GM18868 (cell line): ENCODE data around the gene PRKN.
A peak's percentile ranks its signal among the peaks of the same experiment; 100 is the strongest.
"Not testable (repeated sequence)": the region's sequence is repeated elsewhere in the genome, so short reads cannot be mapped to it uniquely, and the experiment has no call there.

ENCODE experiments used
- ATAC-seq: cut with Tn5 transposase; IDR thresholded peaks from one replicate; pipeline ENCODE4 v1.9.1; 2021; ENCODE audit warnings: mild to moderate bottlenecking, moderate library complexity; ENCODE audit not compliant: unreplicated experiment

The PRKN gene

DNA sequence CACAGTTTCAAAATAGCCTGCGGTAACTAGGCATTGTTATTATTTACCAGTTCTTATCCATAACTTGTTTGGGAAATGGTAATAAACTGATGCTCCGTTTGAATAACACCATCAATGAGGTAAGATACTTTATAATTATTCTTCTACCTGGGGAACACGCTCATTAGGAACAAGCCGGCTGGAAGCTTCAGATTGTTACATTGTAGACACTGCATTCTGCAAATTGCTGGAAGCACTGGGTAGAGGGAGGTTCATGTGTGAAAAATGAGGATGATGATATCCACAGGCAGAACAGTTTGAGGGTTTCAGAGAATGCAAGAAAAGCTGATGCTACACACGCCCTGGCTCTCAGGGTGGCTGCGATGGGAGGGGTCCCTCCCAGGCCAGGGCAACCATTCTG, 893.1 kb downstream of the PRKN start:
- no peak for ATAC-seq

DNA sequence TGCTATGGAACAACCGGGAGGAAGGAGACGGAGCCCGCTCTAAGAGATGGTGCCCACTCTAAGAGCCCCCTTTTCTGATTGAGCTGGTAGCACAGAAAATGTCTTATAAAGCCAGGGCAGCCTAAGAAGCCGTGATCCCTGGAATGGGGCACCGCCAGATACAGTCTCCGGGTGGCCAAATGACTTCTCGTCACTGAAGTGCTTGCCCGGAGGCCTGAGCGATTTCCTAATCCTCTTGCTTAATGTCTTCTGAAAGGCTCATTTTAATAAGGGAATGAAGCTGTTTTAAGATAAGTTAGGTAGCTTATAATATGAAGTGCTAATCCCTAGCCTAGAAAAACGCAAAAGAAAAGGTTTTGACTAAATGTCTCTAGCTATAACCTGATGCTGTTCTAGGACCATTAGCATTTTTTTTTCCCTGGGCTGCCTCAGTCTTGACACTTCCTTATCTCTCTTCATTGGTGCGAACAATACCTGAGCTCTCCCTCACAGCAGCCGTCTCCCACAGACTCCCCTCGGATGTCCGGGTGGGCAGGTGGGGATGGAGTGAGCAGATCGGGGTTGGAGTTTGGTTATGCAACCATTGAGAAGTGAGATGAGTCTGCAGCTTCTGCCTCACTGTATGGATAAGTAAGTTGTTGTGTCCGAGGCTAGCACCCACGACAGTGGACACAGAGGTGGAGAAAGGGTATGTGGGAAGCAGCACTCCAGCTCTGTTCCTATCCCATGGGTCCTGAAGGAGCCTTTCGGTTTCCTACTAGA, 894.3 kb downstream of the PRKN start:
- no peak for ATAC-seq

DNA sequence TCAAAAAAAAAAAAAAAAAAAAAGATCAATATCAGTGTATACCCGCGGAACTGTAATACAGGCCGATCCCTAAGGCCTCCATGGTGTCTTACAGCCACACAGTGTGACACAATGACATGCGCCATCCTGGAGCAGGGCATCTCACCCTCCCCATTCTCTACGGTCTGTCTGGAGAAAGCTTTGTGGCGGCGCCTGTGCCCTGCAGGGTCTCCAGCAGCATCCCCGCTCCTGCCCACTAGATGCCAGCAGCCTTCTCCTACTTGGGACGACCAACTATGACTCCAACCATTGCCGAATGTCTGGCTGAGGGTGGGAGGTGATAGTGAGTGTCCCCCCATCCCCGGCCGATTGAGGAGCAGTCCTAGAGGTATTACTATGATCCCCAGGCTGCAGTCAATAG, 894.9 kb downstream of the PRKN start:
- no peak for ATAC-seq

DNA sequence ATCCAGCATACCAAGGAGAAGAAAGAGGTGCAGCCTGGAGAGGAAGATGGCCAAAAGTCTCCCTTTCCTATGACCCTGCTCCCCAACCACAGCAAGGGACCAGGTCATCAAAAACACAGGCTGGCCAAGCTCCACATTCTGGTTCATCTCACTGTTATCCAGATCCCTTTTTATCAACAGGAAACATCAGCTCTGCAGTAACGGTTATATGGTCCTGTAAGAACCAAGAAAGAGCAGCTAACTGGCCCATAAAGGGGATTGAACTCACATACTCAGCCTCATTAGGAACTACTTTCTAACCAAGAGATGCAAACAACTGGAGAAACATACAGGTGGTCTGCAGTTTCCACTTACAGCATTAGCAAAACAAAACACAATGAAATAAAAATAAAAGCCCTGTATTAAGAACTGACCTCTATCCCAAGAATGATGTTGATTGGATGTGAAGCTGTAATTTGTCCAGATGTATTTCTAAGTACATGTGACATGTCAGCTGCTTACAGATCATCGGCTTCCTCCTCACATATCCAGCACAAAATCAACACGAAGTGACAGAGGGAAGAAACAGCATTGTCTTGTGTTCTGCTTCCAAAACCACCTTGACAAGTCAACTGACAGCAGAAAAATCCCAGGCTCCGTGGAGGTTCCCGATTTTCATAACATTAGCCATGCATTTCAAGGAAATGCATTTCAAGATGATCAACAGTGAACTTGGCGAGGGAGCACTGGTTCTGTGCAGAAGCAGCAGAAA, 896.5 kb downstream of the PRKN start:
- ATAC-seq, result no peak

GRCh38 chr6:161829291-161829729, 898.3 kb downstream of the PRKN start:
- no peak for ATAC-seq

DNA sequence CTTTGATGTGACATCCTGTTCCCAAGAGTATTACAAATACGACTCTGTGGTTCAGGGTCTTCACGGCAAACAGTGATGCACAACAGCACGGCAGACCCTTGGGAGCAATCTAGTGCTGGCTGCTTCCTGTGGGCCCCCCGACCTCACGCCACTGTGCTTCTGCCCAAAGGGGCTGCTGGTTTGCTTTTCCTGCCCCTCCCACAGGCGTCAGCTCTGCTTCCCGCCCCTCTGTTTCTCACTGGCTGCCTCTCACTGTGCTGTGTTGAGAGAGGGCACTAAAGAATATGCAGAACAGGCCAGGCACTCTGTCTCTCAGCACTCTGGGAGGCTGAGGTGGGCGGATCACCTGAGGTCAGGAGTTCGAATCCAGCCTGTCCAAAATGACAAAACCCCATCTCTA, 899.2 kb downstream of the PRKN start:
- ATAC-seq, result no peak

- ATAC-seq, result no peak
Measured at GRCh38 chr6:161826512-161826911, 901.1 kb downstream of the PRKN start.

- ATAC-seq, result not testable (repeated sequence)
Measured at GRCh38 chr6:161822204-161822603, 905.4 kb downstream of the PRKN start.

GRCh38 chr6:161817881-161818280, 909.7 kb downstream of the PRKN start:
- ATAC-seq, result no peak

- ATAC-seq, result peak; percentile 6
Measured at GRCh38 chr6:161815965-161816364, 911.6 kb downstream of the PRKN start.

DNA sequence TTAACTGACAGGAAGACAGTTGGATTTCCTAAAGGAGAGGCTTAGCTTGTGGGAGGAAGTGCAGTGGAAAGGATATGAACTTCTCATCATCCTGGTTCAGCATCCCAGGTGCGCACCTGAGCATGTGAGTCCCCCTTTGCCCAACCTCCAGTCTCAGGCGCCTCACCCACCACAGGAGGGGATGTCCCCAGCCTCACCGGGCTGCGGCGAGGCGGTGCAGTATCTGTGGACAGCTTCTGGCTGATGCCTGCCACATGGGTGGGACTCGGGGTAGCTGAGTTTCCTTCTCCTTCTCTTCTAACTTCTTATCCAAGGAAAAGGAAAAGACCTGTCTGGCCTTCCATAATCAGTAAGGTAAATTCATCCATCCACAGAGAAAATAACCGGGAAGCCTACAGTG, 914.4 kb downstream of the PRKN start:
- ATAC-seq, result no peak

GRCh38 chr6:161809971-161810370, 917.6 kb downstream of the PRKN start:
- ATAC-seq, result no peak

DNA sequence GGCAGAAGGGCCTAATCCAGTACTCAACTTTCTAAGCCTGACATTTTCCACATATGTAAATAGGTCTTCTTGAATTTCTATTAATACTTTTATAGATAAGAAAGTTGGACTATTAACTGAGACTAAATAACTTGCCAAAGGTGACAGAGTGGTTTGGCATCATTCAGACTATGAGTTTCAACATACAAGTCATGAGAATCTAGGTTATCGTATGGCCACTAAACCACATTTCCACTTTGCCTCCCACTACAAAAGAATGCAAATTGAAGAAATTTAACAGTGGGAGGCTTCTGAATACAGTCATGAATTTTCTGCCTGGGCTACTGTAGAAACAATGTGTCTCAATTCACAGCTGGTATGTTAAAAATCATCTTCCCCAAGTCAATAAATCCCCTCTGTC, 922.7 kb downstream of the PRKN start:
- no peak for ATAC-seq

DNA sequence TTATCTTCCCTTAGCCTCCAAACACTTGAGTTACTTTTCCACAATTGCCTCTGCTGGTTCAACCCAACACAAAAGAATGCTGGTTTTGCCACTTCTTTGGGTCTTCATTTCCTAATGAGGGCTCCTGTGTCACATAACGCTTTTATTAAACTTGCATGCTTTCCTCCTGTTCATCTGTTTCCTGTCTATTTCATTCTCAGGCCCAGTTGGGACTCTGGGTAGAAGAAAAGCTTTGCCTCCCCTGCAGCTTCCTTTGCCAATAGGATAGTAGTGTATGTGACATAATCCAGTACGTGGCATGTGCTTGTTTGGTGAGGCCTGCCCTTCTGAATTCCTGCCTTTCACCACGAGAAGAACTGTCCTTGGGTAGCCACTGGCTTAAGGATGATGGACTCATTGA, 924.4 kb downstream of the PRKN start:
- ATAC-seq, result no peak

- ATAC-seq, result no peak
Measured at GRCh38 chr6:161802231-161802630, 925.3 kb downstream of the PRKN start.

DNA sequence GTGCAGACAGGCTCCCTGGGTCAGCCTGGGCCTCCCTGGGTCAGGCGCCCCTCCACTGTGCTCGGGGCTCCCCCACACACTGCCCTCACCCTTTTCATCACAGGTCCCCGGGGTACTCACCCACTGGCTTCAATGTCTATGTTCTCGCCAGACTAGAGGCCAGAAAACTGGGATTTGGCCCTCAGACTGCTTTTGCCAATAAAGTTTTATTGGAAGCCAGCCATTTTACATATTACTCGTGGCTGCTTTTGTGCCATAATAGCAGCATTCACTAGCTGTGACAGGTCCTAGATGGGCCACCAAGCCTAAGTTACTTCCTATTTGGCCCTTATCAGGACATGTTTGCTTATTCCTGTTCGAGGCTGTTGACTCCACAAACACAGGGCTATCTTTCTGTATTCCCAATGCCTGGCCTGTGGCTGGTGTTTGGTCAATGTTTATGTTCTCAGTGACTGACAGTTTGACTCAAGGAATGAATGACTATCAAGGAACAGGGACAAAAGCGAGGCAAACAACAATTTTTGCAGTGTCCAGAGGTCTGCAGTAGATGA, 928.6 kb downstream of the PRKN start:
- no peak for ATAC-seq

GRCh38 chr6:161796681-161797080, 930.9 kb downstream of the PRKN start:
- no peak for ATAC-seq

DNA sequence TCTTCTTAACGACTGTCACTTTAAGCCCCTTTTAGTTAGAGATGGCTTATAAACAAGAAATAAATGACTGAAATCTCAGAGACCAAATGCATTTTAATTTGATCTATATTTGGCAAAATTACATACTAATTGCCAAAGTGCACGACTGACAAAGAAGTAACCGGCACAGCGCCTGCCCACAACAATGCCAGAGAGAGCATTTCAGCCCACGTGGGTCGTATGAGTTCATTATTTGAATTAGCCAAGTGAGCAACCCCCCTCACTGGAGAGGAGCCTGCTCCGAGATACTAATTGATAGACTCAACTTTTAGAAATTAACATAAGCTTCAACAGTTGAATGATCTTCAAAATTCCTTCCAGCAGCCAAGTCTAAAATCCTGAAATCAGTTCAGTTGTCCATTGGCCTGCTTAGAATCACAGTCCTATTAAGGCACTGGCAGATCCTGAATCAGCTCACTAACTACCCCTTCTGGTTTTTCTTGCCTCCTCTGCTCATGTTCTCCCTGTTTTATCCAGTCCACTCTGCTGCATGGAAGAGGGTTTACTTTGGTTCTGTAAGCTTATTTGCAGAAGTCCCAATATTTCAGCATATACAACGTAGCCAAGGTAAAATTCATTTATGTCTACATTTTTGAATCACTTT, 934.6 kb downstream of the PRKN start:
- ATAC-seq, result no peak

DNA sequence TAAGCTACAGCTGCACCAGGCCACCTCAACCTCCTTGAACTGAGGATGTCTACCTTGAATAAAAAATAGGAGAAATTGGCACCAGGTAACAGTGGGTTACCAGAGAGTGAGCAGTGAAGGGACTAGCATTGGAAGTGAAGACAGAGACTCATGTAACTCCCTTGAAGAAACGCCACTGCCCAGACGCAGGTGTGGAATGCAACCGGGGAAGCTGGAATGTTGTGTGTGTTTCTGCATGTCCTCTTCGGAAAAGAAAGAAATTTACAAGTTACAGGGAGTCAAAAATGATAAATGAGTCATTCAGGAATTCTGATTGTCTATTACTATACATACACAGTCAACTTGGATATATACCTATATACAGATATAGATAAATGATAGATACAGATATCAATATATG, 939.0 kb downstream of the PRKN start:
- no peak for ATAC-seq

DNA sequence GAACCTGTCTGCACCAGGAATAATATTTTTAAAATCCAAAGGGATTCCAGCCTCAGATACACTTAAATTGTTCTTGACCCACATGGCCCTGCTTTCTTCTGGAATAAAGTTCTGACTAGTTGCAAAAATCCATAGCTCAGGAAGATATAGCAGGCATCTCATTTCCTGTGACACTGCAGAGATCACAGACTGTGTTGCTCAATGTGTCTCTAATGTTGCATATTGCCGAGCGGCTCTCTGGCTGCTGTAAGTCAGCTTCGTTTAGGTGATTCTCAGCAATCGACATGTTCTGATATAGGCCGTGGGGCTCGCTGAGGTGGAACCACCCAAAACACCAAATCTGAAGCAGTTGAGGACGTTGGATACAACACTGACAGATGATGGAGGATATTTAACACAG, 955.4 kb downstream of the PRKN start:
- ATAC-seq, result no peak

- ATAC-seq, result no peak
Measured at GRCh38 chr6:161761966-161762365, 965.6 kb downstream of the PRKN start.

GRCh38 chr6:161755080-161755479, 972.5 kb downstream of the PRKN start:
- no peak for ATAC-seq
